GM12878 (cell line): ENCODE results near the gene RAB6B. TPM values are rescaled to one million over a fixed set of nuclear protein-coding genes. Genes with fewer than 3 reads are reported as not detected.

ENCODE experiments used
- BHLHE40 ChIP-seq, 2 experiments: fragments of 450-650 bp in 1 of 2; IDR thresholded peaks; 2 replicates each; pipeline ENCODE4 v1.6.1; 2011 to 2017; ENCODE audit warnings: low read depth in 2 of 2, borderline replicate concordance in 1 of 2, improper control_type of control experiment in 1 of 2, low read length in 1 of 2, mild to moderate bottlenecking in 1 of 2
- CHD4 ChIP-seq: fragments of 200-600 bp; sonication (generic); IDR thresholded peaks from 2 replicates; pipeline ENCODE4 v1.6.1; 2016; ENCODE audit warnings: mild to moderate bottlenecking
- CUX1 ChIP-seq: IDR thresholded peaks from 2 replicates; pipeline ENCODE4 v1.6.1; 2012; ENCODE audit warnings: improper control_type of control experiment, low read depth, low read length; ENCODE audit not compliant: insufficient replicate concordance
- E4F1 ChIP-seq: fragments of 450-650 bp; IDR thresholded peaks from 2 replicates; pipeline ENCODE4 v1.6.1; 2018; ENCODE audit warnings: borderline replicate concordance, mild to moderate bottlenecking; ENCODE audit not compliant: partially characterized antibody
- RUNX3 ChIP-seq: IDR thresholded peaks from 2 replicates; pipeline ENCODE4 v1.6.1; 2012; ENCODE audit warnings: low read length, inconsistent platforms
- ZNF592 ChIP-seq: fragments of 450-650 bp; IDR thresholded peaks from 2 replicates; pipeline ENCODE4 v1.6.1; 2017; ENCODE audit warnings: mild to moderate bottlenecking, moderate library complexity
- polyA plus RNA-seq, 11 experiments: library from polyadenylated mRNA; depleted of rRNA in 4 of 11; unstranded in 6 of 11; stranded (reverse) in 5 of 11; fragments of >200 nt; fragmentation: Nextera tagmentation in 4 of 11; fragmentation: Illumina TruSeq in 1 of 11; extraction: Ambion mirVana in 4 of 11; extraction: Trizol in 1 of 11; gene quantifications; 1 replicate in 1 of 11; 2 replicates in 10 of 11; pipeline versions ENCODE4 v1.2.1 to v1.2.3, GENCODE V29; 2011 to 2016; ENCODE audit warnings: inconsistent platforms in 2 of 11, missing spikeins in 2 of 11, low read depth in 1 of 11
- total RNA-seq, 4 experiments: library from RNA; depleted of rRNA in 3 of 4; stranded (reverse); fragments of >200 nt in 3 of 4; fragmentation: Illumina TruSeq in 1 of 4; extraction: Trizol in 1 of 4; gene quantifications; 2 replicates each; pipeline versions ENCODE4 v1.2.1 to v1.2.3, GENCODE V29; 2013 to 2021

RAB6B gene
- total and polyA plus RNA-seq, 10 of the 15 experiments (the other 5 are each of a cell fraction or from before 2014, with no cell fraction given) = 0.01 to 0.16 (median 0.04) TPM; not detected in 5

GRCh38 chr3:133878518-133878917, 17.2 kb downstream of the RAB6B start (continued):
- TF ChIP-seq BHLHE40 (IDR thresholded peaks at IDR 0.05; ENCODE audit: borderline replicate concordance in 1 of 2, low read depth in 2 of 2, low read length in 1 of 2) (no peak), CUX1 (no peak), CHD4 (no peak), RUNX3 (no peak), E4F1 (no peak), ZNF592 (no peak)
